Spinal cord (tissue), 10 donors: ENCODE measurements around the gene SLC1A3. TPM values are rescaled to one million over a fixed set of nuclear protein-coding genes. Genes with fewer than 3 reads are reported as not detected.

Experiments
- DNase-seq, 6 donors: peaks; one replicate each; pipeline versions ENCODE4 v3.0.0 to v3.0.0-alpha.2; 2013 to 2015; ENCODE audit warnings: low spot score in 6 of 6, low read depth in 4 of 6
- H3K27ac ChIP-seq: one replicate; pipeline ENCODE4 v1.5.1; 2013; ENCODE audit warnings: low read depth, low read length, control low read depth
- H3K27me3 ChIP-seq: one replicate; pipeline ENCODE4 v1.6.1; 2013; ENCODE audit warnings: low read length; ENCODE audit not compliant: control insufficient read depth, insufficient read depth
- H3K36me3 ChIP-seq: one replicate; pipeline ENCODE4 v1.6.1; 2013; ENCODE audit warnings: low read length; ENCODE audit not compliant: control insufficient read depth, insufficient read depth
- H3K4me1 ChIP-seq: one replicate; pipeline ENCODE4 v1.6.1; 2013; ENCODE audit warnings: low read length; ENCODE audit not compliant: control insufficient read depth, insufficient read depth
- H3K4me3 ChIP-seq: one replicate; pipeline ENCODE4 v1.5.1; 2013; ENCODE audit warnings: low read depth, low read length, control low read depth
- H3K9me3 ChIP-seq: one replicate; pipeline ENCODE4 v1.6.1; 2013; ENCODE audit warnings: low read length; ENCODE audit not compliant: control insufficient read depth, insufficient read depth
- WGBS: methylation state at CpG from one replicate; pipeline ENCODE4 v1.1.5; 2013; ENCODE audit warnings: missing lambda C conversion rate; ENCODE audit not compliant: insufficient coverage; 5-methylcytosine and 5-hydroxymethylcytosine counted together
- polyA plus RNA-seq, 2 donors: library from polyadenylated mRNA; unstranded; fragments of 120-200 nt; gene quantifications; one replicate each; pipeline ENCODE4 v1.2.1, GENCODE V29; 2013; ENCODE audit not compliant: insufficient read length in 2 of 2
- total RNA-seq, 2 donors: library from RNA; depleted of rRNA in 1 of 2; stranded (reverse); fragments of 120-200 nt in 1 of 2; fragments of >200 nt in 1 of 2; gene quantifications; one replicate each; pipeline versions ENCODE4 v1.2.3 to v1.2.4, GENCODE V29; 2013 to 2014
- donor health status: healthy.

SLC1A3 gene
- total and polyA plus RNA-seq, 4 donors: 456 to 738 (median 465) TPM

- WGBS: 88% methylated on average over 2 of the region's 2 CpGs
Observed at GRCh38 chr5:36719282-36719681, 112.9 kb downstream of the SLC1A3 start.

GRCh38 chr5:36720688-36721087 is 114.3 kb downstream of the SLC1A3 start:
- DNase-seq: no peak
- WGBS: no CpG with 5 or more reads among the region's 4 CpGs
- H3K4me3 ChIP-seq: no peak overlapping the region
- H3K27me3 ChIP-seq: no peaks in the 10 kb centered on the region
- H3K36me3 ChIP-seq: no peaks in the 10 kb centered on the region
- H3K4me1 ChIP-seq: no peaks in the 10 kb centered on the region
- H3K27ac ChIP-seq: no peak overlapping the region
- no peaks in the 10 kb centered on the region for H3K9me3 ChIP-seq

More at GRCh38 chr5:36719282-36719681, 112.9 kb downstream of the SLC1A3 start:
- no peaks in the 10 kb centered on the region for H3K36me3 ChIP-seq
- no peak for DNase-seq
- H3K9me3 ChIP-seq: no peaks in the 10 kb centered on the region
- no peaks in the 10 kb centered on the region for H3K27me3 ChIP-seq
- H3K4me1 ChIP-seq: no peaks in the 10 kb centered on the region
- no peak overlapping the region for H3K4me3 ChIP-seq
- no peak overlapping the region for H3K27ac ChIP-seq

- H3K36me3 ChIP-seq: no peaks in the 10 kb centered on the region
- H3K4me1 ChIP-seq: no peaks in the 10 kb centered on the region
- WGBS: no CpG with 5 or more reads among the region's 5 CpGs
- no peak overlapping the region for H3K4me3 ChIP-seq
- no peak overlapping the region for H3K27ac ChIP-seq
- no peak for DNase-seq
- H3K9me3 ChIP-seq: no peaks in the 10 kb centered on the region
- H3K27me3 ChIP-seq: no peaks in the 10 kb centered on the region
Observed at GRCh38 chr5:36721664-36722235, 115.3 kb downstream of the SLC1A3 start.

GRCh38 chr5:36722900-36723299 is 116.5 kb downstream of the SLC1A3 start:
- no peaks in the 10 kb centered on the region for H3K36me3 ChIP-seq
- 96% methylated on average over 3 of the region's 6 CpGs for WGBS
- no peak for DNase-seq

GRCh38 chr5:36723912-36724311 is 117.5 kb downstream of the SLC1A3 start:
- H3K4me1 ChIP-seq: no peaks in the 10 kb centered on the region
- H3K27ac ChIP-seq: no peak overlapping the region
- no peaks in the 10 kb centered on the region for H3K27me3 ChIP-seq
- WGBS: 100% methylated on average over 1 of the region's 2 CpGs
- H3K9me3 ChIP-seq: no peaks in the 10 kb centered on the region
- DNase-seq: no peak
- no peak overlapping the region for H3K4me3 ChIP-seq
- H3K36me3 ChIP-seq: no peaks in the 10 kb centered on the region

More at GRCh38 chr5:36722900-36723299, 116.5 kb downstream of the SLC1A3 start:
- Histone ChIP-seq H3K9me3 (no peaks in the 10 kb centered on the region), H3K27me3 (no peaks in the 10 kb centered on the region), H3K27ac (no peak overlapping the region), H3K4me1 (no peaks in the 10 kb centered on the region), H3K4me3 (no peak overlapping the region)

GRCh38 chr5:36724467-36725332 is 118.3 kb downstream of the SLC1A3 start:
- DNase-seq: no peak
- Histone ChIP-seq H3K9me3 (no peaks in the 10 kb centered on the region), H3K4me1 (no peaks in the 10 kb centered on the region), H3K27me3 (no peaks in the 10 kb centered on the region), H3K27ac (no peak overlapping the region), H3K4me3 (no peak overlapping the region), H3K36me3 (no peaks in the 10 kb centered on the region)
- WGBS: no CpG with 5 or more reads among the region's 6 CpGs

- DNase-seq: no peak
Observed at GRCh38 chr5:36726317-36726716, 119.9 kb downstream of the SLC1A3 start.

GRCh38 chr5:36726767-36727166 is 120.4 kb downstream of the SLC1A3 start:
- no peaks in the 10 kb centered on the region for H3K4me1 ChIP-seq
- no peaks in the 10 kb centered on the region for H3K9me3 ChIP-seq
- H3K36me3 ChIP-seq: no peaks in the 10 kb centered on the region
- no peak for DNase-seq
- no peaks in the 10 kb centered on the region for H3K27me3 ChIP-seq
- H3K4me3 ChIP-seq: no peak overlapping the region
- 84% methylated on average over 1 of the region's 1 CpG for WGBS
- H3K27ac ChIP-seq: no peak overlapping the region

More at GRCh38 chr5:36726317-36726716, 119.9 kb downstream of the SLC1A3 start:
- Histone ChIP-seq H3K4me3 (no peak overlapping the region), H3K36me3 (no peaks in the 10 kb centered on the region), H3K27me3 (no peaks in the 10 kb centered on the region), H3K27ac (no peak overlapping the region), H3K9me3 (no peaks in the 10 kb centered on the region), H3K4me1 (no peaks in the 10 kb centered on the region)
- WGBS: no CpG with 5 or more reads among the region's 1 CpG

- H3K36me3 ChIP-seq: no peaks in the 10 kb centered on the region
- 0% methylated on average over 2 of the region's 6 CpGs for WGBS
- DNase-seq: peak in 5 of 6 donors; percentile 69 to 94 (median 75)
- no peaks in the 10 kb centered on the region for H3K9me3 ChIP-seq
- H3K4me1 ChIP-seq: no peaks in the 10 kb centered on the region
- no peaks in the 10 kb centered on the region for H3K27me3 ChIP-seq
- no peak overlapping the region for H3K4me3 ChIP-seq
- H3K27ac ChIP-seq: no peak overlapping the region
Observed at GRCh38 chr5:36728697-36729543, 122.5 kb downstream of the SLC1A3 start.
